Measurements from ENCODE around the gene FOS. TPM values are rescaled to one million over a fixed set of nuclear protein-coding genes. Genes with fewer than 3 reads are reported as not detected.

The FOS gene
- total RNA-seq, 4 donors from 2014 or later, result 935 to 2,479 (median 2,174) TPM

GRCh38 chr14:75259510-75259855 is 19.1 kb upstream of the FOS start:
- DNase-seq (ENCODE audit: low spot score), result no peak

GRCh38 chr14:75260025-75260763 is 18.4 kb upstream of the FOS start:
- ATAC-seq (ENCODE audit: low FRiP score) (no peak), DNase-seq (ENCODE audit: low spot score) (no peak)

More at GRCh38 chr14:75259510-75259855, 19.1 kb upstream of the FOS start:
- peak; percentile 6 for ATAC-seq (ENCODE audit: low FRiP score)
- TF ChIP-seq CTCF (IDR thresholded peaks at IDR 0.05), result no peak

GRCh38 chr14:75261820-75262219 is 16.8 kb upstream of the FOS start:
- DNase-seq (ENCODE audit: low spot score) (no peak), ATAC-seq (ENCODE audit: low FRiP score) (no peak)
- no peak for TF ChIP-seq CTCF (IDR thresholded peaks at IDR 0.05)

More at GRCh38 chr14:75260025-75260763, 18.4 kb upstream of the FOS start:
- no peak for TF ChIP-seq CTCF (IDR thresholded peaks at IDR 0.05)

- TF ChIP-seq CTCF (IDR thresholded peaks at IDR 0.05), result no peak
- DNase-seq (ENCODE audit: low spot score) (no peak), ATAC-seq (ENCODE audit: low FRiP score) (no peak)
These were observed 16.0 kb upstream of the FOS start for GRCh38 chr14:75262641-75263040.

GRCh38 chr14:75264036-75264435 is 14.6 kb upstream of the FOS start:
- DNase-seq (ENCODE audit: low spot score) (no peak), ATAC-seq (ENCODE audit: low FRiP score) (no peak)

GRCh38 chr14:75267141-75267721 is 11.4 kb upstream of the FOS start:
- no peak for TF ChIP-seq CTCF (IDR thresholded peaks at IDR 0.05)
- DNase-seq (ENCODE audit: low spot score) (no peak), ATAC-seq (ENCODE audit: low FRiP score) (no peak)

More at GRCh38 chr14:75264036-75264435, 14.6 kb upstream of the FOS start:
- no peak for TF ChIP-seq CTCF (IDR thresholded peaks at IDR 0.05)

Data from omental fat pad (tissue), 4 donors.